IMR-90 (cell line): ENCODE data around the gene WDFY1. TPM values are rescaled to one million over a fixed set of nuclear protein-coding genes. Genes with fewer than 3 reads are reported as not detected.

Experiments
- ATAC-seq: fragments of 200-7000 bp; cut with Tn5 transposase; 2 replicates; pipeline ENCODE4 v1.9.1; 2020; ENCODE audit warnings: low read depth, mild to moderate bottlenecking, moderate library complexity
- BruUV-seq: library from RNA; stranded (reverse); fragments of 400-500 nt; replicated peaks from 2 replicates; lab custom pipeline; 2021; lab: Mats Ljungman, UMichigan
- CTCF ChIA-PET: fragments of 300-600 bp; formaldehyde crosslinking; extraction: SDS; loops from one replicate; lab custom pipeline; 2021; ENCODE audit warnings: antibody characterized with exemption; lab: Yijun Ruan, JAX
- POLR2A ChIA-PET: fragments of 300-600 bp; sonication (Branson Sonifier 250); formaldehyde crosslinking; loops from one replicate; lab custom pipeline; 2022; ENCODE audit warnings: antibody characterized with exemption; ENCODE audit not compliant: unreplicated experiment; lab: Charles Lee
- DNase-seq: peaks from one replicate; pipeline ENCODE4 v3.0.0; 2013
- H2AFZ ChIP-seq: replicated peaks from 2 replicates; pipeline ENCODE3; 2013; ENCODE audit warnings: low read length, mild to moderate bottlenecking; ENCODE audit not compliant: poor library complexity
- H2AK5ac ChIP-seq: 2 replicates; pipeline ENCODE4 v1.6.1; 2013; ENCODE audit warnings: low read depth, low read length, inconsistent platforms
- H2AK9ac ChIP-seq: replicated peaks from 2 replicates; pipeline ENCODE3; 2013; ENCODE audit warnings: mild to moderate bottlenecking, low read depth, low read length, moderate library complexity; ENCODE audit not compliant: poor library complexity
- H2BK120ac ChIP-seq: 2 replicates; pipeline ENCODE4 v1.6.1; 2013; ENCODE audit warnings: low read depth, low read length, inconsistent platforms
- H2BK15ac ChIP-seq: 3 replicates; pipeline ENCODE4 v1.6.1; 2013; ENCODE audit warnings: low read depth, low read length, inconsistent platforms
- H2BK20ac ChIP-seq: 2 replicates; pipeline ENCODE4 v1.6.1; 2013; ENCODE audit warnings: low read depth, mild to moderate bottlenecking, inconsistent platforms, low read length, moderate library complexity
- H2BK5ac ChIP-seq: 2 replicates; pipeline ENCODE4 v1.6.1; 2013; ENCODE audit warnings: mild to moderate bottlenecking, low read depth, low read length, inconsistent platforms; ENCODE audit not compliant: poor library complexity, severe bottlenecking
- H3K14ac ChIP-seq: replicated peaks from 2 replicates; pipeline ENCODE4 v1.6.1; 2013; ENCODE audit warnings: low read depth, low read length, inconsistent platforms
- H3K18ac ChIP-seq: 2 replicates; pipeline ENCODE4 v1.6.1; 2013; ENCODE audit warnings: low read depth, low read length, control low read depth
- H3K23ac ChIP-seq: 2 replicates; pipeline ENCODE4 v1.6.1; 2013; ENCODE audit warnings: low read depth, low read length, inconsistent platforms
- H3K27ac ChIP-seq: 2 replicates; pipeline ENCODE4 v1.5.1; 2013; ENCODE audit warnings: mild to moderate bottlenecking, control low read depth, low read length; ENCODE audit not compliant: insufficient read depth
- H3K27me3 ChIP-seq: 2 replicates; pipeline ENCODE4 v1.6.1; 2013; ENCODE audit warnings: low read length; ENCODE audit not compliant: control insufficient read depth, insufficient read depth
- H3K36me3 ChIP-seq: 2 replicates; pipeline ENCODE4 v1.6.1; 2013; ENCODE audit warnings: low read length, mixed read lengths; ENCODE audit not compliant: control insufficient read depth, insufficient read depth
- H3K4ac ChIP-seq: 2 replicates; pipeline ENCODE4 v1.6.1; 2013; ENCODE audit warnings: low read depth, low read length, inconsistent platforms
- H3K4me1 ChIP-seq: 2 replicates; pipeline ENCODE4 v1.6.1; 2013; ENCODE audit warnings: low read length, mixed read lengths; ENCODE audit not compliant: control insufficient read depth, insufficient read depth
- H3K4me2 ChIP-seq: 2 replicates; pipeline ENCODE4 v1.6.1; 2013; ENCODE audit warnings: low read depth, mild to moderate bottlenecking, control low read depth, low read length, moderate library complexity
- H3K4me3 ChIP-seq: 2 replicates; pipeline ENCODE4 v1.5.1; 2013; ENCODE audit warnings: low read depth, mild to moderate bottlenecking, control low read depth, low read length, moderate library complexity; ENCODE audit not compliant: insufficient read depth
- H3K56ac ChIP-seq: 2 replicates; pipeline ENCODE4 v1.6.1; 2013; ENCODE audit warnings: low read length, inconsistent platforms; ENCODE audit not compliant: insufficient read depth; ENCODE audit errors: extremely low read depth
- H3K79me1 ChIP-seq, 2 experiments: 2 replicates each; pipeline ENCODE4 v1.6.1; 2013; ENCODE audit warnings: low read length in 2 of 2, inconsistent platforms in 1 of 2, low read depth in 1 of 2
- H3K9ac ChIP-seq: 2 replicates; pipeline ENCODE4 v1.6.1; 2013; ENCODE audit warnings: low read depth, low read length, control low read depth
- H3K9me1 ChIP-seq: 2 replicates; pipeline ENCODE4 v1.6.1; 2013; ENCODE audit warnings: low read length, inconsistent platforms; ENCODE audit not compliant: insufficient read depth
- H3K9me3 ChIP-seq: 2 replicates; pipeline ENCODE4 v1.6.1; 2013; ENCODE audit warnings: low read length; ENCODE audit not compliant: control insufficient read depth, insufficient read depth
- H4K20me1 ChIP-seq: 2 replicates; pipeline ENCODE4 v1.6.1; 2013; ENCODE audit warnings: low read length, inconsistent platforms; ENCODE audit not compliant: insufficient read depth
- H4K5ac ChIP-seq: 2 replicates; pipeline ENCODE4 v1.6.1; 2013; ENCODE audit warnings: mild to moderate bottlenecking, low read depth, low read length, control low read depth
- H4K8ac ChIP-seq, 2 experiments: 2 replicates each; pipeline ENCODE4 v1.6.1; 2013; ENCODE audit warnings: low read depth in 2 of 2, low read length in 2 of 2, control low read depth in 1 of 2, inconsistent platforms in 1 of 2
- H4K91ac ChIP-seq: 2 replicates; pipeline ENCODE4 v1.6.1; 2013; ENCODE audit warnings: low read depth, low read length, inconsistent platforms; ENCODE audit not compliant: insufficient read depth
- BHLHE40 ChIP-seq: fragments of 150-350 bp; IDR thresholded peaks from 2 replicates; pipeline ENCODE4 v1.6.1; 2016; ENCODE audit warnings: mild to moderate bottlenecking, low read depth, low read length
- ELK1 ChIP-seq: fragments of 150-350 bp; IDR thresholded peaks from 2 replicates; pipeline ENCODE4 v1.6.1; 2016; ENCODE audit warnings: low read depth, mild to moderate bottlenecking, low read length, moderate library complexity, borderline replicate concordance
- FOS ChIP-seq: fragments of 150-350 bp; IDR thresholded peaks from 2 replicates; pipeline ENCODE4 v1.6.1; 2016; ENCODE audit warnings: low read depth, low read length
- MAZ ChIP-seq: IDR thresholded peaks from 2 replicates; pipeline ENCODE4 v1.6.1; 2012; ENCODE audit warnings: low read depth, mild to moderate bottlenecking, low read length, improper control_type of control experiment, moderate library complexity, borderline replicate concordance
- NFE2L2 ChIP-seq: fragments of 150-350 bp; IDR thresholded peaks from 2 replicates; pipeline ENCODE4 v1.6.1; 2016; ENCODE audit warnings: low read depth, mild to moderate bottlenecking, low read length
- POLR2A ChIP-seq: IDR thresholded peaks from 2 replicates; pipeline ENCODE4 v1.6.1; 2012; ENCODE audit warnings: mild to moderate bottlenecking, low read depth, low read length
- RAD21 ChIP-seq: IDR thresholded peaks from 2 replicates; pipeline ENCODE4 v1.6.1; 2012; ENCODE audit warnings: low read length, improper control_type of control experiment
- RFX5 ChIP-seq: IDR thresholded peaks from 2 replicates; pipeline ENCODE4 v1.8.0; 2012; ENCODE audit warnings: low read depth, mild to moderate bottlenecking, low read length, moderate library complexity
- WGBS, 2 experiments: methylation state at CpG; one replicate each; pipeline versions ENCODE4 v1.1.5 to v1.1.7; 2013; ENCODE audit warnings: missing lambda C conversion rate in 2 of 2; ENCODE audit not compliant: insufficient read length in 1 of 2; ENCODE audit errors: extremely low coverage in 2 of 2; 5-methylcytosine and 5-hydroxymethylcytosine counted together
- dilution Hi-C: fragments of 300-500 bp; cut with HindIII; formaldehyde crosslinking; loops from one replicate; pipeline ENCODE4 v1.14.3; 2018; ENCODE audit warnings: low sequenced_read_pairs; ENCODE audit not compliant: unreplicated experiment
- in situ Hi-C: fragments of 300-500 bp; cut with MboI; formaldehyde crosslinking; loops from 3 replicates; pipeline ENCODE4 v1.14.3; 2019; ENCODE audit warnings: low sequenced_read_pairs, inconsistent platforms, mixed read lengths
- intact Hi-C: fragments of 100-400 bp; cut with micrococcal nuclease; formaldehyde crosslinking; loops from 2 replicates; pipeline ENCODE4 v1.10.0; 2022
- polyA plus RNA-seq, 3 experiments: library from polyadenylated mRNA; depleted of rRNA; stranded (reverse); fragments of >200 nt; gene quantifications; 2 replicates each; pipeline ENCODE4 v1.2.3, GENCODE V29; 2012; ENCODE audit warnings: low replicate concordance in 1 of 3
- total RNA-seq: library from RNA; depleted of rRNA; stranded (reverse); fragments of >200 nt; gene quantifications from 2 replicates; pipeline ENCODE4 v1.2.3, GENCODE V29; 2012

The WDFY1 gene
- total and polyA plus RNA-seq, 2 of the 4 experiments (the other 2 are of a cell fraction): 35.6 to 93.6 TPM

GRCh38 chr2:223918671-223919134 is 26.4 kb downstream of the WDFY1 start:
- Histone ChIP-seq H3K4ac (no peak overlapping the region), H2BK15ac (no peak overlapping the region), H3K18ac (no peak overlapping the region), H3K36me3 (peaks cover 18% of the 10 kb centered on the region), H4K20me1 (peaks cover 47% of the 10 kb centered on the region), H2AK5ac (no peak overlapping the region), H3K27me3 (no peaks in the 10 kb centered on the region), H2AFZ (no peak overlapping the region), H3K27ac (peak overlapping the region; percentile 55; the same call in 1 of the 2 replicates), H4K91ac (no peak overlapping the region), H3K9me3 (no peaks in the 10 kb centered on the region), H4K8ac (no peak overlapping the region), H3K4me2 (no peak overlapping the region; the same call in 1 of the 2 replicates), H4K5ac (peak overlapping the region; percentile 16; the same call in 1 of the 2 replicates), H3K14ac (no peak overlapping the region), H3K23ac (no peak overlapping the region), H3K56ac (no peak overlapping the region), H2BK20ac (no peak overlapping the region), H3K4me1 (peaks cover 33% of the 10 kb centered on the region), H3K4me3 (no peak overlapping the region), H2BK120ac (no peak overlapping the region), H3K9ac (no peak overlapping the region), H3K9me1 (peaks cover 28% of the 10 kb centered on the region), H3K79me1 (peaks cover 27 to 69% of the 10 kb centered on the region in 2 experiments), H2AK9ac (no peak overlapping the region), H2BK5ac (no peak overlapping the region)
- BruUV-seq: no TSS peak
- intact Hi-C loops (no loop called here), dilution Hi-C loops (no loop called here), in situ Hi-C loops (no loop called here)
- TF ChIP-seq MAZ: no peak
- TF ChIP-seq RFX5: no peak
- TF ChIP-seq NFE2L2: no peak
- TF ChIP-seq ELK1: no peak
- no peak for TF ChIP-seq RAD21
- TF ChIP-seq FOS: no peak
- TF ChIP-seq BHLHE40: no peak
- no peak for TF ChIP-seq POLR2A
- WGBS, 2 experiments: 89% methylated on average over 5 of the region's 11 CpGs; no CpG with 5 or more reads in 1 of the 2 experiments
- ATAC-seq: no peak
- CTCF ChIA-PET: no interaction called here
- no peak for DNase-seq
- POLR2A ChIA-PET: no interaction called here
